ENCODE measurements around the gene PARP14. TPM values are rescaled to one million over a fixed set of nuclear protein-coding genes. Genes with fewer than 3 reads are reported as not detected.
"Not testable (repeated sequence)": the region's sequence is repeated elsewhere in the genome, so short reads cannot be mapped to it uniquely, and the experiment has no call there.

Gene PARP14
- total RNA-seq, 4 donors from 2014 or later = 6.0 to 12.3 (median 10.5) TPM

DNA sequence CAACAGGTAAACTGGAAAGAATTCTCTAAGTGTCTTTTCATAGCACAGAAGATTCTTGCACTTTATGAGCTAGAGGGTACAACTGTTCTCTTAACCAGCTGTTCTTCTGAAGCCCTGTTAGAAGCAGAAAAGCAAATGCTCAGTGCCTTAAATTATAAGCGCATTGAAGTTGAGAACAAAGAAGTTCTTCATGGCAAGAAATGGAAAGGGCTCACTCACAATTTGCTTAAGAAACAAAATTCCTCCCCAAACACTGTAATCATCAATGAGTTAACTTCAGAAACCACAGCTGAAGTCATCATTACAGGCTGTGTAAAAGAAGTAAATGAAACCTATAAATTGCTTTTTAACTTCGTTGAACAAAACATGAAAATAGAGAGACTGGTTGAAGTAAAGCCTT, 19.6 kb downstream of the PARP14 start:
- in situ Hi-C loops (cut with MboI; ENCODE audit: low sequenced_read_pairs in 4 of 4) = no loop called here
- peaks cover 0 to 10% of the 10 kb centered on the region in 2 donors for H3K36me3 ChIP-seq

DNA sequence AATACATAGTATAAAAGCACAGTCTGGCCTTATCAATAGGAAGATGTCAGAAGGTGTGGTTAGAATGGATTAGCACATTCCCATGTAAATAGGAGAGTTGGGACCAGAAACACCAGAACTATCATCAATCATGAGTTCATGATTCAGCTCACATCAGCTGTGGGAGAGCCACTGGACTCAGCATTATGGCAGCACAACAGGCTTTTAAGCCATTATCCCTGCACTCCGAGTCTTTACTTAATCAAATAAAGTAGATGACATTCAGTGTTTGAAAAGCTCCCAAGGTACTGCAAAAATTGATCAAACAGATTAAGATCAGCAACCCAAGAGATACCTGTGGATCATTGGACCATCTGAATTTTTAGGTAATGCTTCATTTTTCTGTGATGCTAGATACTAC, 24.7 kb downstream of the PARP14 start:
- Histone ChIP-seq H3K9me3 (no peaks in the 10 kb centered on the region), H3K36me3 (peaks cover 0 to 9% of the 10 kb centered on the region in 2 donors), H3K27me3 (no peaks in the 10 kb centered on the region), H3K4me3 (no peak overlapping the region), H3K27ac (no peak overlapping the region), H3K4me1 (no peaks in the 10 kb centered on the region)
- intact Hi-C loops (cut with DNase I; ENCODE audit: low total_unique reads) (no loop called here), in situ Hi-C loops (cut with MboI; ENCODE audit: low sequenced_read_pairs in 4 of 4) (no loop called here)
- TF ChIP-seq POLR2A (IDR thresholded peaks at IDR 0.05) = no peak
- TF ChIP-seq, protein P1, sequence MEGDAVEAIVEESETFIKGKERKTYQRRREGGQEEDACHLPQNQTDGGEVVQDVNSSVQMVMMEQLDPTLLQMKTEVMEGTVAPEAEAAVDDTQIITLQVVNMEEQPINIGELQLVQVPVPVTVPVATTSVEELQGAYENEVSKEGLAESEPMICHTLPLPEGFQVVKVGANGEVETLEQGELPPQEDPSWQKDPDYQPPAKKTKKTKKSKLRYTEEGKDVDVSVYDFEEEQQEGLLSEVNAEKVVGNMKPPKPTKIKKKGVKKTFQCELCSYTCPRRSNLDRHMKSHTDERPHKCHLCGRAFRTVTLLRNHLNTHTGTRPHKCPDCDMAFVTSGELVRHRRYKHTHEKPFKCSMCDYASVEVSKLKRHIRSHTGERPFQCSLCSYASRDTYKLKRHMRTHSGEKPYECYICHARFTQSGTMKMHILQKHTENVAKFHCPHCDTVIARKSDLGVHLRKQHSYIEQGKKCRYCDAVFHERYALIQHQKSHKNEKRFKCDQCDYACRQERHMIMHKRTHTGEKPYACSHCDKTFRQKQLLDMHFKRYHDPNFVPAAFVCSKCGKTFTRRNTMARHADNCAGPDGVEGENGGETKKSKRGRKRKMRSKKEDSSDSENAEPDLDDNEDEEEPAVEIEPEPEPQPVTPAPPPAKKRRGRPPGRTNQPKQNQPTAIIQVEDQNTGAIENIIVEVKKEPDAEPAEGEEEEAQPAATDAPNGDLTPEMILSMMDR (IDR thresholded peaks at IDR 0.05 in 4 of 5, conservative IDR thresholded peaks at IDR 0.05 in 1 of 5) = no peak
- ATAC-seq (no peak), DNase-seq (no peak)

More for the DNA sequence above, 19.6 kb downstream of the PARP14 start:
- intact Hi-C loops (cut with DNase I; ENCODE audit: low total_unique reads) = no loop called here
- no peak for DNase-seq
- ATAC-seq = no peak
- TF ChIP-seq, protein P1 (IDR thresholded peaks at IDR 0.05 in 4 of 5, conservative IDR thresholded peaks at IDR 0.05 in 1 of 5) = no peak
- no peak for TF ChIP-seq POLR2A (IDR thresholded peaks at IDR 0.05)
- no peaks in the 10 kb centered on the region for H3K27me3 ChIP-seq
- H3K4me1 ChIP-seq = no peaks in the 10 kb centered on the region
- no peak overlapping the region for H3K4me3 ChIP-seq
- H3K9me3 ChIP-seq = no peaks in the 10 kb centered on the region
- H3K27ac ChIP-seq = no peak overlapping the region

GRCh38 chr3:122710616-122711251, 30.1 kb downstream of the PARP14 start:
- DNase-seq; ATAC-seq; intact Hi-C loops (cut with DNase I; ENCODE audit: low total_unique reads); H3K27ac ChIP-seq; H3K9me3 ChIP-seq; H3K4me1 ChIP-seq; H3K27me3 ChIP-seq; in situ Hi-C loops (cut with MboI; ENCODE audit: low sequenced_read_pairs in 4 of 4); H3K4me3 ChIP-seq: not testable (repeated sequence)
- peaks cover 0 to 21% of the 10 kb centered on the region in 2 donors for H3K36me3 ChIP-seq

GRCh38 chr3:122714273-122714672, 33.6 kb downstream of the PARP14 start:
- TF ChIP-seq POLR2A (IDR thresholded peaks at IDR 0.05) = no peak
- TF ChIP-seq, protein P1 (IDR thresholded peaks at IDR 0.05 in 4 of 5, conservative IDR thresholded peaks at IDR 0.05 in 1 of 5) = no peak
- in situ Hi-C loops (cut with MboI; ENCODE audit: low sequenced_read_pairs in 4 of 4) = no loop called here
- intact Hi-C loops (cut with DNase I; ENCODE audit: low total_unique reads) = no loop called here
- no peak overlapping the region for H3K27ac ChIP-seq
- H3K9me3 ChIP-seq = no peaks in the 10 kb centered on the region
- DNase-seq (no peak), ATAC-seq (no peak)
- no peak overlapping the region for H3K4me3 ChIP-seq
- H3K4me1 ChIP-seq = no peaks in the 10 kb centered on the region
- H3K36me3 ChIP-seq = peaks cover 0 to 26% of the 10 kb centered on the region in 2 donors
- H3K27me3 ChIP-seq = no peaks in the 10 kb centered on the region

DNA sequence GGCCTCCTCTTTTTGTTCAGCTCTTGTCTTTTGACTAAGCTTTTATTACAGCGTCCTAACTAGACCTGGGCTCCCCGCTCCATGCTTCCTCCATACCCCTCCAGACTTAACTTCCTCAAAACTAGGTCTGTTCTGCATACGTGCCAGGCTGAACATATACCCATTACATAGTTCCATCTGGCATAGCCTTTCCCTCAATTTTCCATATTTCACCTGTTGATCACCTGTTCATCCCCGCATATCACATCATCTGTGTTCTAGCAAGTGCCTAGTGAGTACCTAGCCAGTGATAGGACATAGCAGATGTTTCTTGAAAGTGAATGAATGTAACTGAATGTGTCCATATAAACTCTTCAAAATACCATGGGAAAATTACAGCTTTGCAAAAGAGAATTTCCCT, 36.0 kb downstream of the PARP14 start:
- H3K4me1 ChIP-seq = no peaks in the 10 kb centered on the region
- H3K27ac ChIP-seq = no peak overlapping the region
- no peaks in the 10 kb centered on the region for H3K9me3 ChIP-seq
- TF ChIP-seq POLR2A (IDR thresholded peaks at IDR 0.05) = no peak
- TF ChIP-seq, protein P1 (IDR thresholded peaks at IDR 0.05 in 4 of 5, conservative IDR thresholded peaks at IDR 0.05 in 1 of 5) = no peak
- no peak for DNase-seq
- in situ Hi-C loops (cut with MboI; ENCODE audit: low sequenced_read_pairs in 4 of 4) = no loop called here
- intact Hi-C loops (cut with DNase I; ENCODE audit: low total_unique reads) = no loop called here
- H3K27me3 ChIP-seq = no peaks in the 10 kb centered on the region
- ATAC-seq = no peak
- H3K36me3 ChIP-seq = peaks cover 0 to 29% of the 10 kb centered on the region in 2 donors
- no peak overlapping the region for H3K4me3 ChIP-seq
